MM.1S (cell line): Measurements from ENCODE around the gene WSB2.

Source experiments
- DNase-seq: peaks from one replicate; pipeline ENCODE4 v3.0.0-alpha.2; 2015
- H2AFZ ChIP-seq: fragments of 300-600 bp; sonication (generic); 2 replicates; pipeline ENCODE4 v1.6.0; 2016; ENCODE audit warnings: antibody characterized with exemption, low read length
- H3F3A ChIP-seq: fragments of 300-600 bp; sonication (generic); 2 replicates; pipeline ENCODE4 v1.6.1; 2016; ENCODE audit warnings: mild to moderate bottlenecking, antibody characterized with exemption, low read length, moderate library complexity, mixed read lengths; ENCODE audit not compliant: insufficient read depth
- H3K27ac ChIP-seq: fragments of 300-600 bp; sonication (generic); 2 replicates; pipeline ENCODE4 v1.5.1; 2016; ENCODE audit warnings: mild to moderate bottlenecking, low read length
- H3K27me3 ChIP-seq: fragments of 300-600 bp; sonication (generic); replicated peaks from 2 replicates; pipeline ENCODE4 v1.6.0; 2016; ENCODE audit warnings: low read length; ENCODE audit not compliant: insufficient read depth
- H3K36me3 ChIP-seq: fragments of 300-600 bp; sonication (generic); replicated peaks from 2 replicates; pipeline ENCODE4 v1.6.1; 2016; ENCODE audit warnings: mild to moderate bottlenecking, low read length, mixed read lengths; ENCODE audit not compliant: insufficient read depth
- H3K4me1 ChIP-seq: fragments of 300-600 bp; sonication (generic); 2 replicates; pipeline ENCODE4 v1.6.1; 2016; ENCODE audit warnings: low read length, mixed read lengths
- H3K4me2 ChIP-seq: fragments of 300-600 bp; sonication (generic); 2 replicates; pipeline ENCODE4 v1.6.0; 2016; ENCODE audit warnings: low read depth, low read length
- H3K4me3 ChIP-seq: fragments of 300-600 bp; sonication (generic); 2 replicates; pipeline ENCODE4 v1.5.1; 2016; ENCODE audit warnings: low read length, mixed read lengths
- H3K79me2 ChIP-seq: fragments of 300-600 bp; sonication (generic); 2 replicates; pipeline ENCODE4 v1.6.1; 2016; ENCODE audit warnings: mixed run types, low read length, mixed read lengths
- H3K9ac ChIP-seq: fragments of 300-600 bp; sonication (generic); 2 replicates; pipeline ENCODE4 v1.6.1; 2016; ENCODE audit warnings: low read length, mixed read lengths
- H3K9me2 ChIP-seq: fragments of 300-600 bp; sonication (generic); replicated peaks from 2 replicates; pipeline ENCODE4 v1.6.1; 2016; ENCODE audit warnings: mild to moderate bottlenecking, low read length, mixed read lengths; ENCODE audit not compliant: insufficient read depth
- H3K9me3 ChIP-seq: fragments of 300-600 bp; sonication (generic); replicated peaks from 2 replicates; pipeline ENCODE4 v1.6.1; 2016; ENCODE audit warnings: mild to moderate bottlenecking, low read length, mixed read lengths; ENCODE audit not compliant: insufficient read depth
- H4K20me1 ChIP-seq: fragments of 300-600 bp; sonication (generic); 2 replicates; pipeline ENCODE4 v1.6.1; 2016; ENCODE audit warnings: mild to moderate bottlenecking, low read length, moderate library complexity, mixed read lengths; ENCODE audit not compliant: insufficient read depth
- CTCF ChIP-seq: fragments of 300-600 bp; sonication (generic); IDR thresholded peaks from 2 replicates; pipeline ENCODE4 v1.5.1; 2016; ENCODE audit warnings: antibody characterized with exemption, low read length, mixed read lengths
- EZH2 ChIP-seq: fragments of 300-600 bp; sonication (generic); optimal IDR thresholded peaks from 2 replicates; pipeline ENCODE3; 2017; ENCODE audit warnings: low read depth, mild to moderate bottlenecking, antibody characterized with exemption, low read length, mixed read lengths
- EZH2phosphoT487 ChIP-seq: fragments of 300-600 bp; sonication (generic); IDR thresholded peaks from 2 replicates; pipeline ENCODE4 v1.6.1; 2018; ENCODE audit warnings: antibody characterized with exemption, low read length

Gene WSB2

GRCh38 chr12:118064608-118065007 is 3.6 kb upstream of the WSB2 start:
- H3K27ac ChIP-seq = no peak overlapping the region
- H3K9me3 ChIP-seq = no peaks in the 10 kb centered on the region
- TF ChIP-seq EZH2phosphoT487 (no peak), CTCF (no peak), EZH2 (no peak)
- H3K9me2 ChIP-seq = no peaks in the 10 kb centered on the region
- H3K4me3 ChIP-seq = no peak overlapping the region
- no peaks in the 10 kb centered on the region for H3K79me2 ChIP-seq
- no peaks in the 10 kb centered on the region for H3F3A ChIP-seq
- H3K4me2 ChIP-seq = no peak overlapping the region
- no peaks in the 10 kb centered on the region for H4K20me1 ChIP-seq
- no peak overlapping the region for H3K9ac ChIP-seq
- H2AFZ ChIP-seq = no peak overlapping the region
- no peaks in the 10 kb centered on the region for H3K36me3 ChIP-seq
- H3K4me1 ChIP-seq = no peaks in the 10 kb centered on the region
- H3K27me3 ChIP-seq = no peaks in the 10 kb centered on the region
- DNase-seq = no peak

- Histone ChIP-seq H4K20me1 (no peaks in the 10 kb centered on the region), H3K36me3 (no peaks in the 10 kb centered on the region), H2AFZ (no peak overlapping the region), H3K9ac (no peak overlapping the region), H3K4me2 (no peak overlapping the region), H3K9me3 (no peaks in the 10 kb centered on the region), H3K27ac (no peak overlapping the region), H3K4me1 (no peaks in the 10 kb centered on the region), H3F3A (no peaks in the 10 kb centered on the region), H3K27me3 (no peaks in the 10 kb centered on the region), H3K4me3 (no peak overlapping the region), H3K9me2 (no peaks in the 10 kb centered on the region), H3K79me2 (no peaks in the 10 kb centered on the region)
- DNase-seq = no peak
- TF ChIP-seq EZH2 = no peak
- TF ChIP-seq CTCF = no peak
- no peak for TF ChIP-seq EZH2phosphoT487
Observed at GRCh38 chr12:118063576-118064391, 2.8 kb upstream of the WSB2 start.

DNA sequence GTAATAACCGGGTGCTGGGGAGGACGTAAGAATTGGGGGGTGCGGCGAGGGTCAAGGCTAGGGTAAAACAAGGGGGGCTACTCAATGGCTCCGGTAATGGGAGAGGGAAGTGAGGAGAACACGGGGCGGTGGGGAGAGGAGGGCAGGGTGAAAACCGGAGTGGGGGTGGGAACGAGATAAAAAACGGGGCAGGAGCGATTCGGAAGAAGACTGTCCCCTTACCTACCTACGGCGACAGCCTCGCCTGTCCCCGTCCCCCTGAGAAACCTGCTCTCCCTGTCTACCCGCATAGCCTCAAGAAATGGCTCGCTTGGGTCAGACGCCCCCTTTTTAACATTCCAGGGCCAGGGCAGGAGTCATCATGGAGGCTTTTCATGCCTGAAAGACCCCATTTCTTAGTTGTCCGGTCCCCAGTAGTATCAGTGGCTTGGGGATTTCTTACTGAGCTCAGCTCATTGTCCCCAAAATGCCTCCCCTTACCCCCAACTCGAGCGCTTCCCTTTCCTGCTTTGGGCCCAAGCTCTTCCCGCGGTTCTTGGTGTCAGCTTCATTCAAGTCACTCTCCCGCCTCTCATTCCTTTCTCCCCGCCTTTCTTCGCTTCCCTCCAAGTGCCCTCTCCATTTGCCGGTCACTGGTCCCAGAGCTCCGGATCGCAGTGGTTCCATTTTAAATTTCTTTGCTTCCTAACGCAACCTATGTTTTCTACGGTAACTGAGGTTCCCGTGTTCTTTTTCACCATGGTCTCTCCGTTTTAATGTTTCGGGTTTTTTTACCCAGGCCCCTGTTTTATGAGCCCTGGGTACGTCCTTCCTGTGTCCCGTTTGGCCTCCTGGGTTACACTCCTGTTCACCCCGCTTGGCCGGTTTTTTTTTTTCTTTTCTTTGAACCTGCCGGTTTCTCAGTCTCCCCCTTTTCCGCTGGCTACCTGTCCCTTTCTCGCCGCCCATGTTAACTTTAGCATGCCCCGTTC is 1.2 kb upstream of the WSB2 start:
- no peaks in the 10 kb centered on the region for H3F3A ChIP-seq
- peak overlapping the region; percentile 33; the same call in 1 of the 2 replicates for H3K9ac ChIP-seq
- no peaks in the 10 kb centered on the region for H4K20me1 ChIP-seq
- H3K9me2 ChIP-seq = no peaks in the 10 kb centered on the region
- H3K4me3 ChIP-seq = peak overlapping the region; percentile 67
- no peak for DNase-seq
- no peak for TF ChIP-seq EZH2phosphoT487
- TF ChIP-seq EZH2 = no peak
- no peak for TF ChIP-seq CTCF
- no peaks in the 10 kb centered on the region for H3K9me3 ChIP-seq
- H2AFZ ChIP-seq = peak overlapping the region; percentile 70
- no peaks in the 10 kb centered on the region for H3K27me3 ChIP-seq
- no peaks in the 10 kb centered on the region for H3K4me1 ChIP-seq
- no peaks in the 10 kb centered on the region for H3K79me2 ChIP-seq
- no peak overlapping the region for H3K27ac ChIP-seq
- peak overlapping the region; percentile 69 for H3K4me2 ChIP-seq
- no peaks in the 10 kb centered on the region for H3K36me3 ChIP-seq
